Rectal smooth muscle tissue (tissue), 1 donor: ENCODE data around the gene DLG2.

Source experiments
- H3K27ac ChIP-seq: one replicate; pipeline ENCODE4 v1.7.0; 2013; ENCODE audit warnings: low read depth, low read length, inconsistent platforms
- H3K27me3 ChIP-seq: one replicate; pipeline ENCODE4 v1.7.0; 2013; ENCODE audit warnings: low read length; ENCODE audit not compliant: control insufficient read depth, insufficient read depth
- H3K36me3 ChIP-seq: one replicate; pipeline ENCODE4 v1.7.0; 2013; ENCODE audit warnings: low read length; ENCODE audit not compliant: control insufficient read depth, insufficient read depth
- H3K4me1 ChIP-seq: one replicate; pipeline ENCODE4 v1.7.0; 2013; ENCODE audit warnings: low read length; ENCODE audit not compliant: control insufficient read depth, insufficient read depth
- H3K4me3 ChIP-seq: one replicate; pipeline ENCODE4 v1.7.0; 2013; ENCODE audit warnings: low read length
- H3K9ac ChIP-seq: one replicate; pipeline ENCODE4 v1.7.0; 2013; ENCODE audit warnings: low read length

The DLG2 gene

GRCh38 chr11:84830372-84830771 is 796.8 kb downstream of the DLG2 start:
- Histone ChIP-seq H3K4me1 (no peaks in the 10 kb centered on the region), H3K27ac (no peak overlapping the region), H3K9ac (no peak overlapping the region), H3K4me3 (no peak overlapping the region), H3K36me3 (no peaks in the 10 kb centered on the region), H3K27me3 (no peaks in the 10 kb centered on the region)

GRCh38 chr11:84829162-84829561 is 798.0 kb downstream of the DLG2 start:
- H3K36me3 ChIP-seq, result no peaks in the 10 kb centered on the region
- H3K27me3 ChIP-seq, result no peaks in the 10 kb centered on the region
- no peak overlapping the region for H3K9ac ChIP-seq
- no peak overlapping the region for H3K4me3 ChIP-seq
- H3K4me1 ChIP-seq, result no peaks in the 10 kb centered on the region
- no peak overlapping the region for H3K27ac ChIP-seq

DNA sequence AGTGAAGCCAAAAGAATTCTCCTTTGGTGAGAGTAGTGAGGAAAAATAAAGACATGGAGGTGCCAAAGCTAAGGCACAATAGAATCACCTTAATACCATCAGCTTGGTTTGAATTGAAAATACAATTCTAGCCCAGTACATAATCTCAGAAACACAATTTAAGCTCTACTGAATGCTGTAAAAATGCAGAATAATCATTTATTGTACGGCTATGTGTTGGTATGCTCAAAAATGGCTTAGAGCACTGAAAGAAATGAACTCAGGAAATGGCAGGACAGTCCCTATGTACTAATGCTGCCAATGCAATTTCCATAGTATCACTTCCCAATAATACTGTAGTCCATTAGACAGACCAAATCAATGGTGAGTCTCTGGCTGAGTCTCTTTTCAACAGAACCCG is 798.5 kb downstream of the DLG2 start:
- Histone ChIP-seq H3K27me3 (no peaks in the 10 kb centered on the region), H3K4me1 (no peaks in the 10 kb centered on the region), H3K36me3 (no peaks in the 10 kb centered on the region), H3K4me3 (no peak overlapping the region), H3K9ac (no peak overlapping the region), H3K27ac (no peak overlapping the region)

GRCh38 chr11:84825106-84825660 is 802.0 kb downstream of the DLG2 start:
- H3K27me3 ChIP-seq, result no peaks in the 10 kb centered on the region
- H3K4me3 ChIP-seq, result no peak overlapping the region
- no peaks in the 10 kb centered on the region for H3K4me1 ChIP-seq
- H3K27ac ChIP-seq, result no peak overlapping the region
- H3K36me3 ChIP-seq, result no peaks in the 10 kb centered on the region
- no peak overlapping the region for H3K9ac ChIP-seq

DNA sequence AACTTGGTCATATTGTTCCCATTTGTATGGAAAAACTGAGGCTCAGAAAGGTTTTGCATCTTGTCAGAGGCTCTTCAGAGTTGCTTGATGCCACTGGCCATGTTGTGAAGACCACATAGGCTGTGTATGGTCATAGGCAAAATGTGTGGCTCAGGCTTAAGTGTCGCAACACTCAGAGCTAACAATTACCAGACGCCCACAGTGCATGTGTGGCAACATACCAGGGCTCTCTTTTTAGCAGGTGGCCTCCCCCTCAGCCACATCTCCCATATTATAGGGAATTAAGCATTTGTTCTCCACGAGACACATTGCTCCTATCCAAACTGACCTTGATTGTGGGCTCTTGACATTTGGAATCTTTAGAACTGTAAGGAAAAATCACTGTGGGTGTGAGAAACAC is 802.5 kb downstream of the DLG2 start:
- Histone ChIP-seq H3K27me3 (no peaks in the 10 kb centered on the region), H3K36me3 (no peaks in the 10 kb centered on the region), H3K27ac (no peak overlapping the region)

DNA sequence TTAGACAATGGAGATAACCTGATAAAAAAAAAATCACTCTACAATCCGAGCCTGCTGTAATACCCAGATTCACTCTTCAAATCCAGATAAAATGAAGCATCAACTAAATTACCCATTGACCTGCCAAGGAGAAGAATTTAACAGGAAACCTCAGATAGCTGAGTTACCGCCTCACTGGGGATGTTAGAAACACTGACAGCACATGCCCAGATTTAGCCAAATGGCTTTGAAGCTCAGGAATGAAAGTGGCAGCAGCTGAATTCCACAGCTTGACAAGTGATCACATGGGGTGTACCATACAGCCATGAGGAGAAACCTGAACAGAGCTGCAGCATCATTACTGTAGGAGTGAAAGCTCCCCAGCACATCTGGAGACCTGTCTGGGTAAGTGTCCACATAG is 807.6 kb downstream of the DLG2 start:
- H3K4me1 ChIP-seq, result no peaks in the 10 kb centered on the region
- no peaks in the 10 kb centered on the region for H3K36me3 ChIP-seq
- no peak overlapping the region for H3K27ac ChIP-seq
- no peak overlapping the region for H3K9ac ChIP-seq
- no peaks in the 10 kb centered on the region for H3K27me3 ChIP-seq
- H3K4me3 ChIP-seq, result no peak overlapping the region

More for the DNA sequence above, 802.5 kb downstream of the DLG2 start:
- Histone ChIP-seq H3K4me3 (no peak overlapping the region), H3K4me1 (no peaks in the 10 kb centered on the region), H3K9ac (no peak overlapping the region)

DNA sequence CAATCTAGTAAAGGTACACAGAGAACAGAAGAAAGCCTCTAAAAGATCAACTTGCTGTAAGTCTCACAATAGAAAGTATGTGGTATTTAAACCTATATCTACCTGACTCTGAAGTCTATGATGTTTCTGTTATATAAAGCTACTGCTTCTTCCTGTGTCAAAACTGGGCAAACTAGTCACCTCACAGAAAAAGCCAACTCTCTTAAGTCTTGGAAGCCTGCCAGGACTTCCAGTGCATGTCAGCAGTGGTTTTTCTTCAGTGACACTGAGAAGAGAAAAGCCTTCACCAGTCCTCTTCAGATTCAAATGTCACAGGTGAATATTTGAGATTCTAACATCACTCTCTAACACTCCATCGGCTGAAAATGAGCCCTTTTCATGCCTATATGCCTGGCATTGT is 808.0 kb downstream of the DLG2 start:
- Histone ChIP-seq H3K9ac (no peak overlapping the region), H3K4me1 (no peaks in the 10 kb centered on the region), H3K27me3 (no peaks in the 10 kb centered on the region), H3K27ac (no peak overlapping the region), H3K4me3 (no peak overlapping the region), H3K36me3 (no peaks in the 10 kb centered on the region)

DNA sequence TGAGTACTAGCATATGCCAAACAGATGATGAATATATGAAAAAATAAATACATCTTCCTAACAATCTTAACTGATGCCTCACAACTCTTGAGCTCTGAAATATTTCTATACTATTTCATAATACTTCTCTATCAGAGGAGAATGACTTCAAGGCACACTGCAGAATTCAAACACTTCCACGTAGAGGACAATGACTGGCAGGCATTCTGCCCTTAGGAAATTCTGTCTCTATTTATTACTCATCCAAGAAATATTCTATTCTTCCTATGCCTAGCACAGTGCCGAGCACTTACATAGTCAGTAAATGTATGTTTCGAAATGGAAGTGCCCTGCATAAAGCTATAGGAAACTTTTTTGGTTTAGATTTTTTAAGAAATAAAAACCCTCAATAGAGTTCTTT is 809.1 kb downstream of the DLG2 start:
- H3K27ac ChIP-seq, result no peak overlapping the region
- no peaks in the 10 kb centered on the region for H3K27me3 ChIP-seq
- no peak overlapping the region for H3K4me3 ChIP-seq
- no peak overlapping the region for H3K9ac ChIP-seq
- H3K36me3 ChIP-seq, result no peaks in the 10 kb centered on the region
- no peaks in the 10 kb centered on the region for H3K4me1 ChIP-seq

DNA sequence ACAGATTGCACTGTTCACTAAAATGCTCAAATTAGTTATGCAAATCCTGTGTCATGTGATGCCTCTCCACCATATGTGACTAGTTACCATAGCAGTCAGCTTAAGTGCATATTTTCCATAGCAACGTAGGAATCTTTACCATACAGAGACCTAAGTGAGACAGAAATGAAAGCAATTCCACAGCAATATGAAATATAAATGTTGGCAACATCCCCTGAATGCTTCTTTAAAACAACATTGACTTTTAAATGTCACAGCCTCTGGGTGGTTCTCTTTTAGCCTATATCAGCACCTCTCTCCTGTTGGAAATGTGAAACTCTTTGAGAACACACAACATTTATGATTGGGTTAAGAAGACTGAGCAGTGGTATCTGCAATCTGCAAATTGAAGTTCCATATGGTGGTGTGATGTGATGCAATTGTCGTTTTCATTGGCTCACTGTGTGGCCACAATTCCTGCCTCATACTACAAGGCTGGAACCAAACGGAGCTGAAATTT is 814.6 kb downstream of the DLG2 start:
- no peak overlapping the region for H3K27ac ChIP-seq

DNA sequence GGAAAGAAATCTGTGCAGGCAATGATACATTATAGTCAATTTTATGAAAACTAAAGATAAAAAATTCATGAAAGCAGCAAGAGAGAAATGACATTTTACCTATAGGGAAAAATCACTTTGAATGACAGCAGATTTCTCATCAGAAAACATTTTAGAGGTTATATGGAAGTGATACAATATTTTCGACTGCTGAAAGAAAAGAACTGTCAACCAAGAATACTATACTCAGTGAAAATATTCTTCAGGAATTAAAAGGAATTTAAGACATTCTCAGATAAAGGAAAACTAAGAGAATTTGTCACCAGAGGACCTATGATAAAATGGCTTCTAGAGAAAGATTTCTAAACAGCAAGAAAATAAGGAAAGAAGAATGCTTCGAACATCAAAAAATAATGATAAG is 820.8 kb downstream of the DLG2 start:
- Histone ChIP-seq H3K4me3 (no peak overlapping the region), H3K4me1 (no peaks in the 10 kb centered on the region), H3K27me3 (no peaks in the 10 kb centered on the region), H3K27ac (no peak overlapping the region), H3K36me3 (no peaks in the 10 kb centered on the region), H3K9ac (no peak overlapping the region)

More for the DNA sequence above, 814.6 kb downstream of the DLG2 start:
- Histone ChIP-seq H3K27me3 (no peaks in the 10 kb centered on the region), H3K9ac (no peak overlapping the region), H3K4me3 (no peak overlapping the region), H3K4me1 (no peaks in the 10 kb centered on the region), H3K36me3 (no peaks in the 10 kb centered on the region)

DNA sequence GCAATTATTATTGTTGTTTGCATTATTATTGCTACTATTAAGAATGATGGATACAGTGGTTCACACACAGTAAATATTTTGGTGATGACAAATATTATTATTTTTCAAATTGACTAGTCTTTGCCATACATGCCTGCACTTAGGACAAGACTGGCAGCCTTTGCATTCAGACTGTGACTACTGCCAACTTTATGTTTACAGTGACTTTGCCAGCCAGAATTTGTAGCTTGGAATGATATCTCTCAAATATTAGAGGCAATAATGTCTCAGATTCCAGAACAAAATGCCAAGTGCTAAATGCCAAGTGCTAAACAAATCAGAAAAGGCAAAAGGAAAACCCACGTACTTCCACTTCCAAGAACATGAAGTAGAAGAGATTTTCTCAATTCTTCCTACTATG is 823.1 kb downstream of the DLG2 start:
- Histone ChIP-seq H3K9ac (no peak overlapping the region), H3K27ac (no peak overlapping the region), H3K36me3 (no peaks in the 10 kb centered on the region), H3K4me3 (no peak overlapping the region), H3K4me1 (no peaks in the 10 kb centered on the region), H3K27me3 (no peaks in the 10 kb centered on the region)

GRCh38 chr11:84800755-84801346 is 826.3 kb downstream of the DLG2 start:
- no peaks in the 10 kb centered on the region for H3K36me3 ChIP-seq
- H3K4me1 ChIP-seq, result no peaks in the 10 kb centered on the region
- no peak overlapping the region for H3K9ac ChIP-seq
- H3K27me3 ChIP-seq, result no peaks in the 10 kb centered on the region
- no peak overlapping the region for H3K4me3 ChIP-seq
- no peak overlapping the region for H3K27ac ChIP-seq

DNA sequence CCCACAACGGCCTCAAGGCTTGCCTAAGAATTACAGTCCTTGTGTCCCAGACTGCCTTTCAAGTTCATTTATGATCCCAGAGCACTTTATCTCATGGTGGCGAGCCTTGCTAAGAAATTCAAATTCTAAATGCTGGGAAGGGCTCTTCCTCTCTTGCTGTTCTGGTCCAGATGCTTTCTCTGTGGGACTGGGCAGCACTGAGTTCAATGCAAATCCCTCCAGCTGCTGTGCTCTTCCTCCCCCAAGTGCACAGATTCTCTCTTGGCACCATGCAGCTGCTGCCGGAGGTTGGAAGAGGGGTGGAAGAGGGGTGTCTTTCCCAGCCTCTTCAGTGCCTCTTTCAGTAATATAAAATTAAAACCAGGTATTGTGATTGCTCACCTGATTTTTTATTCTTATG is 828.0 kb downstream of the DLG2 start:
- H3K36me3 ChIP-seq, result no peaks in the 10 kb centered on the region
- H3K4me1 ChIP-seq, result no peaks in the 10 kb centered on the region
- no peak overlapping the region for H3K4me3 ChIP-seq
- no peak overlapping the region for H3K9ac ChIP-seq
- H3K27me3 ChIP-seq, result no peaks in the 10 kb centered on the region
- H3K27ac ChIP-seq, result no peak overlapping the region
